GM23338 (cell line): ENCODE measurements around the gene C1QTNF8.

ENCODE experiments used
- CTCF ChIP-seq, 2 experiments: fragments of 200-600 bp in 1 of 2; sonication (generic) in 1 of 2; conservative IDR thresholded peaks; 2 replicates each; pipeline versions ENCODE4 v1.5.1 to v1.6.1; 2016 to 2017; ENCODE audit warnings: antibody characterized with exemption in 2 of 2, low read depth in 2 of 2, mild to moderate bottlenecking in 2 of 2, moderate library complexity in 1 of 2
- EZH2 ChIP-seq: fragments of 200-600 bp; sonication (generic); IDR thresholded peaks from one replicate; pipeline ENCODE4 v1.8.0; 2017; ENCODE audit warnings: antibody characterized with exemption, mild to moderate bottlenecking, low read depth; ENCODE audit not compliant: unreplicated experiment
- NANOG ChIP-seq: IDR thresholded peaks from 2 replicates; pipeline ENCODE4 v1.6.1; 2016; ENCODE audit warnings: antibody characterized with exemption, borderline replicate concordance
- TF ChIP-seq, protein P1 (sequence below): IDR thresholded peaks from one replicate; pipeline ENCODE4 v1.6.1; 2018; ENCODE audit warnings: antibody characterized with exemption; ENCODE audit not compliant: unreplicated experiment

GRCh38 chr16:1043881-1044451 lies 52.1 kb downstream of the C1QTNF8 start:
- TF ChIP-seq CTCF (conservative IDR thresholded peaks at IDR 0.05; ENCODE audit: low read depth in 2 of 2) (no peak), EZH2 (no peak), NANOG (no peak)
- TF ChIP-seq, protein P1, sequence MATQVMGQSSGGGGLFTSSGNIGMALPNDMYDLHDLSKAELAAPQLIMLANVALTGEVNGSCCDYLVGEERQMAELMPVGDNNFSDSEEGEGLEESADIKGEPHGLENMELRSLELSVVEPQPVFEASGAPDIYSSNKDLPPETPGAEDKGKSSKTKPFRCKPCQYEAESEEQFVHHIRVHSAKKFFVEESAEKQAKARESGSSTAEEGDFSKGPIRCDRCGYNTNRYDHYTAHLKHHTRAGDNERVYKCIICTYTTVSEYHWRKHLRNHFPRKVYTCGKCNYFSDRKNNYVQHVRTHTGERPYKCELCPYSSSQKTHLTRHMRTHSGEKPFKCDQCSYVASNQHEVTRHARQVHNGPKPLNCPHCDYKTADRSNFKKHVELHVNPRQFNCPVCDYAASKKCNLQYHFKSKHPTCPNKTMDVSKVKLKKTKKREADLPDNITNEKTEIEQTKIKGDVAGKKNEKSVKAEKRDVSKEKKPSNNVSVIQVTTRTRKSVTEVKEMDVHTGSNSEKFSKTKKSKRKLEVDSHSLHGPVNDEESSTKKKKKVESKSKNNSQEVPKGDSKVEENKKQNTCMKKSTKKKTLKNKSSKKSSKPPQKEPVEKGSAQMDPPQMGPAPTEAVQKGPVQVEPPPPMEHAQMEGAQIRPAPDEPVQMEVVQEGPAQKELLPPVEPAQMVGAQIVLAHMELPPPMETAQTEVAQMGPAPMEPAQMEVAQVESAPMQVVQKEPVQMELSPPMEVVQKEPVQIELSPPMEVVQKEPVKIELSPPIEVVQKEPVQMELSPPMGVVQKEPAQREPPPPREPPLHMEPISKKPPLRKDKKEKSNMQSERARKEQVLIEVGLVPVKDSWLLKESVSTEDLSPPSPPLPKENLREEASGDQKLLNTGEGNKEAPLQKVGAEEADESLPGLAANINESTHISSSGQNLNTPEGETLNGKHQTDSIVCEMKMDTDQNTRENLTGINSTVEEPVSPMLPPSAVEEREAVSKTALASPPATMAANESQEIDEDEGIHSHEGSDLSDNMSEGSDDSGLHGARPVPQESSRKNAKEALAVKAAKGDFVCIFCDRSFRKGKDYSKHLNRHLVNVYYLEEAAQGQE = no peak
